LNCAP (cell line): ENCODE data around the gene PEAK3.

Experiments
- TF ChIP-seq, protein P1 (sequence below): fragments of 450-650 bp; IDR thresholded peaks from 2 replicates; pipeline ENCODE4 v1.5.1; 2017; ENCODE audit warnings: mild to moderate bottlenecking

PEAK3 gene

DNA sequence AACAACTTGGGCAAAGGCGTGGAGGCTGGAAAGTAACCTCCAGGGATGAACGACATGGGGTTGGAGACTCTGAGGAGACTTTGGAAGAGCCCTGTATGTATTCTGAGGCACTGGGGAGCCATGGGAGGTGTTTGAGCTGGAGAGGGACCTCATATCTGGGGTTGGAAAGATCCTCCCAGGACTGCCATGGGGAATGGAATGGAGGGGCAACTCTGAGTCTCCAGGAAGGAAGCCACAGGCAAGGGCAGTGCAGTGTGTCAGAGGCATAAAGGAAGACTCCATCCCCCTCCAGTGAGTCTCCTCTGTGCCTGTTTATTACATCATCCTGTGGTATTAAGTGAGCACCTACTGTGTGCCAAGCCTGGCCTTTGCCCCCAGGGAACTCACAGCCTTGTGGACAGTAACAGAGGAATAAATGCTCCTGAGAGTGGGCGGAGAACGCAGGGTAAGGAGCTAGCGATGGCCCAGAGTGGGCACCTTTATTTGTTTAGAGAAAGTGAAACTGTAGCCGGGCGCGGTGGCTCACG lies 7.7 kb downstream of the PEAK3 start:
- TF ChIP-seq, protein P1, sequence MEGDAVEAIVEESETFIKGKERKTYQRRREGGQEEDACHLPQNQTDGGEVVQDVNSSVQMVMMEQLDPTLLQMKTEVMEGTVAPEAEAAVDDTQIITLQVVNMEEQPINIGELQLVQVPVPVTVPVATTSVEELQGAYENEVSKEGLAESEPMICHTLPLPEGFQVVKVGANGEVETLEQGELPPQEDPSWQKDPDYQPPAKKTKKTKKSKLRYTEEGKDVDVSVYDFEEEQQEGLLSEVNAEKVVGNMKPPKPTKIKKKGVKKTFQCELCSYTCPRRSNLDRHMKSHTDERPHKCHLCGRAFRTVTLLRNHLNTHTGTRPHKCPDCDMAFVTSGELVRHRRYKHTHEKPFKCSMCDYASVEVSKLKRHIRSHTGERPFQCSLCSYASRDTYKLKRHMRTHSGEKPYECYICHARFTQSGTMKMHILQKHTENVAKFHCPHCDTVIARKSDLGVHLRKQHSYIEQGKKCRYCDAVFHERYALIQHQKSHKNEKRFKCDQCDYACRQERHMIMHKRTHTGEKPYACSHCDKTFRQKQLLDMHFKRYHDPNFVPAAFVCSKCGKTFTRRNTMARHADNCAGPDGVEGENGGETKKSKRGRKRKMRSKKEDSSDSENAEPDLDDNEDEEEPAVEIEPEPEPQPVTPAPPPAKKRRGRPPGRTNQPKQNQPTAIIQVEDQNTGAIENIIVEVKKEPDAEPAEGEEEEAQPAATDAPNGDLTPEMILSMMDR = no peak

DNA sequence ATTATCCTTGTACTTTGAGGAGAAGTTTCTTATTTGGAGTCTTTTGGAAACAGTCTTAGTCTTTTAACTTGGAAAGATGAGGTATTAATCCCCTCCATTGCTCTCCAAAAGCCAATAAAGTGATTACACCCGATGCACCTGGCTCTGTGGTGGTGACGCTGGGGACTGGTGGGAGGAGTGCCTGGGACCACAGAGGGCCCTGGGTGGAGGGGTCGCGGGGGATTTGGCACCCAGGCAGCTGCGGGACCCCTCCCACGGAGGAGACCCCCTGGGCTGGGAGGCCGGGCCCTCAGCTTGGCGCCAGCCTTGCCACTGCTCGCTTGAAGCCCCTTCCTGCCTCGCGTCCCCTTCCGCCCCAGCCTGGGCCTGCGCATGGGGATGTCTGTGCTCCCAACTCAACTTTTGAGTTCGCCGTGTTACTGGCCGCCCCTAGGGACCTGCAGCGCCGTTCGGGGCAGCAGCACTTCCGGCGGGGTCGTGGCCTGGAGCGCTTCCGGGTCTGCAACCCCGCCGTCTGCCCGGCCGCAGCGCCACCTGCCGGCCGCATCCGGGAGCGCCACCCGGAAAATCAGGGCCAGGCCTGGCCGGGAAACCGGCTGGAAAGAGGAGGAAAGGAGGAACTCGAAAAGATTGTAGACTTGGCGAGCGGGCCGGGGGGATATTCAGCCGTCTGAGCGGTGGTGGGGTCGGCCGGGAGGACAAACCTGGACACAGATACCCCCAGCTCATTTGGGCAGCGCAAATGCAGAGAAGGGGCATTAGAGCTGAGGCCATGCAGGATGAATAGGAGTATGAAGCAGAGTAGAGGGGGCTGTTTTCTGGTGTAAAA lies 8.4 kb downstream of the PEAK3 start:
- TF ChIP-seq, protein P1 = peak; percentile 97

DNA sequence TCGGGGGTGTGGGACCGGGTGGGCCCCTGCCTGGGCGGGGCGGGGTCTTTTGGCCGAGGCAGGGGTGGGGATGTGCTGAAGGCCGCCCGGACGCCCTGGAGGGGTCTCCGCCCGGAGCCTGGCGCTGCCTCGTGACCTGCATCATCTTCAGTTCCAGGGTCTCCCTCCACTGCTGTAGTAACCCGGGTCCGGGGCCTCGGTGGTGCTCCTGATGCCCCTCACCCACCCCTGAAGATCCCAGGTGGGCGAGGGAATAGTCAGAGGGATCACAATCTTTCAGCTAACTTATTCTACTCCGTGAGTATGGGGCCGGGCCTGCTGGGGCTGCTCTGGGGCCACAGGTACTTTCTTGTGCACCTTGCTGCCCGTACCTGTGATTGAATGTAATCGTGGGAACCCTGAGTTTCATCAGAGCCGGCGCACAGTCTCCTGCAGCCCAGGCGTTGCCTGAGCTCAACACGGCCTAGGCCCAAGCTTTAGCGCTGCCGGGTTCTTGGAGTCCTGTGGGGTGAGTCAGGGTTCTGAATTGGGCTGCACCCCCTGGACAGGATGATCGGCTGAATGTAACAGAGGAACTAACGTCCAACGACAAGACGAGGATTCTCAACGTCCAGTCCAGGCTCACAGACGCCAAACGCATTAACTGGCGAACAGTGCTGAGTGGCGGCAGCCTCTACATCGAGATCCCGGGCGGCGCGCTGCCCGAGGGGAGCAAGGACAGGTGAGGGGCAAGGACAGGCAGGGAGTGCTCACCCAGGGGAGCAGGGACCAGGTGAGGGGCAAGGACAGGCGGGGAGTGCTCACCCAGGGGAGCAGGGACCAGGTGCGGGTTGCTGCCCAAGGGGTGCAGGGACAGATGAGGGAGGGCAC lies 10.5 kb downstream of the PEAK3 start:
- TF ChIP-seq, protein P1 = no peak

DNA sequence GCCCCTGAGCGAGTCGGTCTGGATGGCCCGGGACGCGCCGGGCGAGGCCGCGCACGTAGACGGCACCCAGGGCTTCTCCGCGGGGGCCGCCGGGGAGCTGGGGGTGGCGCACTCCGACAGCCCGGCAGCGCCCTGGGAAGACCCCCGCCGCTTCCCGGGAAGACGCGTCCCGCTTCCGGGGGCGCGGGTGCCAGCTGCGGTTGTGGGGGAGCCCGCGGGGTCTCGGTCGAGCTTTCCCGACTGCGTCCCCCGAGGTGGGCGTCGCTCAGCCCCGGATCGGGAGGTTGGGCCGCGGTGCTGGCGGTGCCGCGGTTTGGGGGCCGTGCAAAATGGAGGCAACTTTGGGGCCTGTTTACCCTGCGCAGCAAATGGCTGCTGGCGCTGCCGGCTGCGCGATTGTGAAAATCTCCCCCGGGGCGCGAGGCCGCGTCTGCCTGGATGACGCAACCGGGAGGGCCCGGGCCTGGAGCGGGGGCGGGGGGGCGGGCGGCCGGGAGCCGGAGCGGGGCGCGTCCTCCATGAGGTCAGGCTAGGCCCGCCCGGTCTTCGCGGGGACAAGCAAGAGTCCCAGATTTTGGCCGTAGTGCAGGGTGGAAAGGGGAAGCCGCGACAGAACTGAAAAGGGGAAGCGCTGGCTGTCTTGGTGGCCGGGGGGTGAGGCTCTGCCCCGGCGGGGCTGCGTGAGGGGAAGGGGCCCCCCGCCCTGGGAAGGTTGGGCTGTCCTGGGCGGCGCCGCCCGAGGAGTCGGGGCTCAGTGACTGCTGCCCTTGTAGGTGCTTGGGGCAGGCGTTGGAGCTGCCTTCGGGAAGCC lies 11.3 kb downstream of the PEAK3 start:
- TF ChIP-seq, protein P1 = no peak

DNA sequence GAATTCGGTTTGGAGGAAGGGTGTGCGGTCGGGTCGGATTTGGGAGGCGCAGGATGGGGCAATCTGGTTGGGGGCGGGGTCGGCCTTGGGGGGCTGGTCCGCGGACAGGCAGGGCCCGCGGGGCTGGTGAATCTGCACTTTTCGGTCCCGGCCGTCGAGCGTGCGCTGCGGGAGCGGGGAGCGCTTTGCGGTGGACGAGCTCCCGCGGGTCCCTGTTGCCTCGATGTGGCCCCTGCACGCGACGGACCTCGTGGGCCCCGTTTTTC lies 11.9 kb downstream of the PEAK3 start:
- TF ChIP-seq, protein P1 = no peak

DNA sequence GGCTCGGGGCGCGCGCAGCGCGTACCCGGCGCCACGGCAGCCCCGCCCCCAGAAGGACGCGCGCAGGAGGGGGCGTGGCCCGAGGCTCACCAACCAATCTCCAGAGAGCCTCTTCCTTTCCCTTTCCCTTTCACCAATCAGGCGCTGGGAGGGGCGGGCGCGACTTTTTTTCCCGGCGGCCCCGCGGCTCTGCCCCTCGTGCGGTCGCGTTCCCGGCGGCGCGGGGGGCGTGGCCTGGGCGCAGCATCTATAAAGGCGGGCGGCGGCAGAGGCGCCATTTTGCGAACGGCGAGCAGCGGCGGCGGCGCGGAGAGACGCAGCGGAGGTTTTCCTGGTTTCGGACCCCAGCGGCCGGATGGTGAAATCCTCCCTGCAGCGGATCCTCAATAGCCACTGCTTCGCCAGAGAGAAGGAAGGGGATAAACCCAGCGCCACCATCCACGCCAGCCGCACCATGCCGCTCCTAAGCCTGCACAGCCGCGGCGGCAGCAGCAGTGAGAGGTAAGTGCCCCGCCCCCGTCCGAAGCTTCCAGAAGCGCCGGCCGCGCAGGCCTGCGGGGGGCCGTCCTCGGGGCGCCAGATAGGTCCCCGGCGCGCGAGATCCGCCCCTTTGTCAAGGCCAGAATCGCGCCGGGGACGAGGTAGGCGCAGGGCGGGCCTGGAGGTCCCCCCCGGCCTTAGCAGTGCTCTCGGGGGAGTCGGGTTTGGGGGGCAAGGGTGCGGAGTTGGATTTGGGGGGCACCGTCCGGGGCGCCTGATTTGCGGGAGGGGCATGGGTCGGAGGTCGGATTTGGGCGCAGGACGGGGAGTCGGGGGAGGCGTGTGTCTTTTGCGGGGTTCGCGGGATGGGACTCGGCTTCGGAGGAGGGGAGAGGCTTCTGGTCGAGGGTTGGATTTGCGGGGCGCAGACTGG lies 12.5 kb downstream of the PEAK3 start:
- TF ChIP-seq, protein P1 = no peak
